DND-41 (cell line): ENCODE data around the gene CTIF.

Experiments used
- EZH2 ChIP-seq: IDR thresholded peaks from 3 replicates; pipeline ENCODE4 v1.6.1; 2012; ENCODE audit warnings: borderline replicate concordance, low read depth, mild to moderate bottlenecking, moderate library complexity, low read length, inconsistent platforms; ENCODE audit not compliant: severe bottlenecking
- TF ChIP-seq, protein P1 (sequence below): IDR thresholded peaks from 2 replicates; pipeline ENCODE4 v1.5.1; 2012; ENCODE audit warnings: borderline replicate concordance, low read length, moderate library complexity, mild to moderate bottlenecking; ENCODE audit not compliant: poor library complexity, severe bottlenecking; ENCODE audit errors: extremely low read depth

- TF ChIP-seq, protein P1, sequence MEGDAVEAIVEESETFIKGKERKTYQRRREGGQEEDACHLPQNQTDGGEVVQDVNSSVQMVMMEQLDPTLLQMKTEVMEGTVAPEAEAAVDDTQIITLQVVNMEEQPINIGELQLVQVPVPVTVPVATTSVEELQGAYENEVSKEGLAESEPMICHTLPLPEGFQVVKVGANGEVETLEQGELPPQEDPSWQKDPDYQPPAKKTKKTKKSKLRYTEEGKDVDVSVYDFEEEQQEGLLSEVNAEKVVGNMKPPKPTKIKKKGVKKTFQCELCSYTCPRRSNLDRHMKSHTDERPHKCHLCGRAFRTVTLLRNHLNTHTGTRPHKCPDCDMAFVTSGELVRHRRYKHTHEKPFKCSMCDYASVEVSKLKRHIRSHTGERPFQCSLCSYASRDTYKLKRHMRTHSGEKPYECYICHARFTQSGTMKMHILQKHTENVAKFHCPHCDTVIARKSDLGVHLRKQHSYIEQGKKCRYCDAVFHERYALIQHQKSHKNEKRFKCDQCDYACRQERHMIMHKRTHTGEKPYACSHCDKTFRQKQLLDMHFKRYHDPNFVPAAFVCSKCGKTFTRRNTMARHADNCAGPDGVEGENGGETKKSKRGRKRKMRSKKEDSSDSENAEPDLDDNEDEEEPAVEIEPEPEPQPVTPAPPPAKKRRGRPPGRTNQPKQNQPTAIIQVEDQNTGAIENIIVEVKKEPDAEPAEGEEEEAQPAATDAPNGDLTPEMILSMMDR = no peak
- TF ChIP-seq EZH2 = no peak
These were observed 184.2 kb downstream of the CTIF start for GRCh38 chr18:48723016-48723415.
